NT2/D1 (cell line): ENCODE measurements around the gene REV3L.

Source experiments
- SUZ12 ChIP-seq: IDR thresholded peaks from 2 replicates; pipeline ENCODE4 v1.6.1; 2011; ENCODE audit not compliant: insufficient read length, insufficient read depth; ENCODE audit errors: extremely low read depth
- ZNF274 ChIP-seq: IDR thresholded peaks from 2 replicates; pipeline ENCODE4 v1.6.1; 2011; ENCODE audit warnings: mild to moderate bottlenecking, low read depth, low read length

DNA sequence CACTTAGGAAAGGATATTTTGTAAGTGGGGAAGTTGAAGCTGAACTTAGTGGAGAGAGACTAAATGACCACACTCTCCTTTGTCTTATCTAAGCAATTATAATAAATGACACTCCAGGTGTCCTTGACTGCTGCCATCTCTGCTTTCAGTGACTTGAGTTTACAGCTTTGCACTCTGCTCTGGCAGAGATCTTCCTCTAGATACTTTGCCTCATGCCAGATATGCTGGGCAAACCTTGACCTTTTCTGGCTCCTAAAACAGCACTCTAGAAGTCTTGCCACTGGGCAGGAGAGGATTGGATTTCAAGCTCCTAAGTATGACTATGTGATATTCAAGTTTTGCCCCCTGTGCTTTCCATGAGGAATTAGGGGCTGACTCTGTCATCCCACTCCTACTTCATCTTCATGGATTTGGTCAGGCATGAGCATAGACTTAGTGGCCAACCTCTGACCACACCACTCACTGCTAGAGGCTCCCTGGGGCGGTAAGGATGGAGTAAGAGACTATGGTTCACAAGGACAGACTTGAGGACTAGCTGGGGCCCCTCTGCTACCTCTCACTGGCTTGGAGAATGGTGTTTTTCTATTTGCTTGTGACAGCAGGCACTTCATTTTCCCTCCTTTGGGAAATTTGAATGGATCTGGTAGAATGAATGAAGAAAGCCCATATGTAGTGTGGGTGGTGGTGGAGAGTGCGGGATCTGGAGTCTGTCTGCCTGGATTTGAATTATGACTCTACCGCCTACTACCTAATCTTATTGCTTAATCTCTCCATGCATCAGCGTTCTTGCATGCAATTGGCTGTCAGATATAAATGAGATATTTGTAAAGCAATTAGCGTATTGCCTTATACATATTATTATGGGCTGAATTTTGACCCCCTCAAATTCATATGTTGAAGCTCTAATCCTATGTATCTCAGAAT, 191.4 kb downstream of the REV3L start:
- TF ChIP-seq ZNF274 (no peak), SUZ12 (no peak)
